Activated CD4-positive, alpha-beta T cell treated with anti-CD3 and anti-CD28 coated beads, Interleukin-2, Interleukin-4, amounts not matched to agents 100 ng/mL and 50 ng/mL, durations not matched to agents 16 hours and 8 hours (primary cell): ENCODE results near the gene SRPK3.

Source experiments
- DNase-seq: peaks from one replicate; pipeline ENCODE4 v3.0.0-alpha.2; 2020; ENCODE audit warnings: low spot score

SRPK3 gene

DNA sequence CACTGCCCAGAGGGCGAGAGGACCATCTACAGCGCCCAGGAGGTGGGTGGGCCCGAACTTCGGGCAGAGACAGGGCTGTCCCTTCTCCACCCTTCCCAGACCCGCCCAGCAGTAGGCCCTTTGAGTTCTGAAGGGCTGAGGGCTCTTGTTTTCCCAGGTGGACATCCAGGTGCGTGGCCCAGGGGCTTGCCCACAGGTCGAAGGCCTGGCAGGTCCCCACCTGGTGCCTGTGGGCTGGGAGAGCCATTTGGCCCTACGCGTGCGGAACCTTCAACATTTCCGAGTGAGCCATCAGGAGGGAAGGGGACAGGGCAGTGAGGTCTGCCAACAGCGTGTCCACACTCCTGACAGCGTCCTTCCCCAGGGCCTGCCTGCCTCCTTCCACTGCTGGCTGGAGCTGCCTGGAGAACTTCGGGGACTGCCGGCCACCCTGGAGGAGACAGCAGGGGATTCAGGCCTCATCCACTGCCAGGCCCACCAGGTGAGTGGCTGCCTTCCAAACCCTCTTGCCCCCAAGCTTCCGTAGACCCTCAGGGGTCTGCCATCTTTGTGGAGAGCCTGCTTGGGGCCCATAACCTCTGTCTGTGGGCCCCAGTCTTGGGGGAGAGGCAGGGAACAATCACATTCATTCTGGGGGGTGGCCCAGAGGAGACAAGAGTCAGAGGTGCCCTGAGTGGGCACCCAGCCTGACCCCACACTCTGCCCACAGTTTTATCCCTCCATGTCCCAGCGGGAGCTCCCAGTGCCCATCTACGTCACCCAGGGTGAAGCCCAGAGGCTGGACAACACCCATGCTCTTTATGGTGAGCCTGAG, 10.0 kb upstream of the SRPK3 start:
- DNase-seq = no peak

DNA sequence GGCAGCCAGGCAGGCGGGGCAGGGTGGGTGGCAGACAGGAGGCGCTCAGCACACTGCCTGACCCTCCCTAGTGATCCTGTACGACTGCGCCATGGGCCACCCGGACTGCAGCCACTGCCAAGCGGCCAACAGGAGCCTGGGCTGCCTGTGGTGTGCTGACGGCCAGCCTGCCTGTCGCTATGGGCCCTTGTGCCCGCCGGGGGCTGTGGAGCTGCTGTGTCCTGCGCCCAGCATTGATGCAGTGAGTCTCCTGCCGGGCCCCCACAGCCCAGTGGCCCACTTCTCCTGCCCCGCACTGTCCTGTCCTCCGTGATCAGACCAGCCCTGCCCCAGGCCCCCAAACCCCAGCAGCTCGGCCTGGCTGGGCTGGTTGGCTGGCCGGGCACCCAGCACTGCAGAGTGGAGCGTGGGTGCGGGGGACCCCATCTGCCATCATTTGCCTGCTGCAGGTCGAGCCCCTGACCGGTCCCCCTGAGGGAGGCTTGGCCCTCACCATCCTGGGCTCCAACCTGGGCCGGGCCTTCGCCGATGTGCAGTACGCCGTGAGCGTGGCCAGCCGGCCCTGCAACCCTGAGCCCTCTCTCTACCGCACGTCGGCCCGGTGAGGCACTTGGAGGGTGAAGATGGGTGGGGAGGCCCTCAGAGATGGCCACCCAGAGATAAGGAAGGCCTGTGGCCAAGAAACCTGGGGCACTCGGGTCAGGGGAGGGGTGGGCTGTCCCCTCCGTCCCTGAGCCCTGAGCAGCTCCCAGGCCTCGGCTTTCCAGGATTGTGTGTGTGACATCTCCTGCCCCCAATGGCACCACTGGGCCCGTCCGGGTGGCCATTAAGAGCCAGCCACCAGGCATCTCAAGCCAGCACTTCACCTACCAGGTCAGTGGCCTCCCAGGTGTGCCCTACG, 9.2 kb upstream of the SRPK3 start:
- DNase-seq = no peak

DNA sequence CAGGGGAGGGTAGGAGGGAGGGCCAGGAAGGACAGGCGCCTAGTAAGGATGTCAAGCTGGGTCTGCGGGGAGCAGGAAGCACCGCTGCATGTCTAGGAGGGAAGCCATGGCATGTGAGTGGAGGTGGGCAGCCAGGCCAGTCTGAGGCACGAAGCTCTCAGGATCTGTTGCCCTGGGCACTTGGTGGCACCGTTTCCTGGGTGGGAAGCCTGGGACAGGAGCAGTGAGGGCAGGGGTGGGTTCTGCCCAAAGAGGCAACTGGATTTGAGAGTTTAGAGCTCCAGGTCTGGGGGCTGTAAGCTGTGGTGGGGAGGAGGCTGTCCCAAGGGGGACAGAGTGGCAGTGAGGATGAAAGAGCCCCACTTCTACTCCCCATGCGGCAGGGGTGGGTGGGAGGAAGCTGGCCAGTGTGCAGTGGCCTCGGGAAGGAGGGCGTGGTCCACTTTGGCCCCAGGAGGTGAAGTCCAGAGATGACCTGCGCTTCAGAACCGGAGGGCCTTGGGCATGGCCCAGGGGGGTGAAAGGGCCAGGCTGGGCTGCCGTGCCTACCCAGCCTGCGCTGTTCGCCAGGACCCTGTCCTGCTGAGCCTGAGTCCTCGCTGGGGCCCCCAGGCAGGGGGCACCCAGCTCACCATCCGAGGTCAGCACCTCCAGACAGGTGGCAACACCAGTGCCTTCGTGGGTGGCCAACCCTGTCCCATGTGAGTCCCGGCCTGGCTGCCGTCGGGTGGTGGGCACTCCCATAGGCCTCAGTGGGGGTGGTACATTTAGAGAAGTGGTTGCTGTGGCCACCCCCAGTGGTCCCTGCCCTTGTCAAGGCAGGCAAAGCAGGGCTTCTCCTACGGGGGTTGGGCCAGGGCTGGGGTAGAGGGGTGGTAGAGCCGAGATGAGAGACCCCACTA, 8.3 kb upstream of the SRPK3 start:
- DNase-seq = no peak

DNA sequence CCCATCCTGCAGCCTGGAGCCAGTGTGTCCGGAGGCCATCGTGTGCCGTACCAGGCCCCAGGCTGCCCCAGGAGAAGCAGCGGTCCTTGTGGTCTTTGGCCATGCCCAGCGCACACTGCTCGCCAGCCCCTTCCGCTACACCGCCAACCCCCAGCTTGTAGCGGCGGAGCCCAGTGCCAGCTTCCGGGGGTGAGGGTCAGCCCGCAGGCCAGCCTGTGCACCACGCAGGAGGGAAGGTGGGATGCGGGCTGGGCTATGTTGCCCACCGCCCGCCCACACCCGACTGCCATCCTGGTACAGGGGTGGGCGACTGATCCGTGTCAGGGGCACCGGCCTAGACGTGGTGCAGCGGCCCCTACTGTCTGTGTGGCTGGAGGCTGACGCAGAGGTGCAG, 7.6 kb upstream of the SRPK3 start:
- no peak for DNase-seq

DNA sequence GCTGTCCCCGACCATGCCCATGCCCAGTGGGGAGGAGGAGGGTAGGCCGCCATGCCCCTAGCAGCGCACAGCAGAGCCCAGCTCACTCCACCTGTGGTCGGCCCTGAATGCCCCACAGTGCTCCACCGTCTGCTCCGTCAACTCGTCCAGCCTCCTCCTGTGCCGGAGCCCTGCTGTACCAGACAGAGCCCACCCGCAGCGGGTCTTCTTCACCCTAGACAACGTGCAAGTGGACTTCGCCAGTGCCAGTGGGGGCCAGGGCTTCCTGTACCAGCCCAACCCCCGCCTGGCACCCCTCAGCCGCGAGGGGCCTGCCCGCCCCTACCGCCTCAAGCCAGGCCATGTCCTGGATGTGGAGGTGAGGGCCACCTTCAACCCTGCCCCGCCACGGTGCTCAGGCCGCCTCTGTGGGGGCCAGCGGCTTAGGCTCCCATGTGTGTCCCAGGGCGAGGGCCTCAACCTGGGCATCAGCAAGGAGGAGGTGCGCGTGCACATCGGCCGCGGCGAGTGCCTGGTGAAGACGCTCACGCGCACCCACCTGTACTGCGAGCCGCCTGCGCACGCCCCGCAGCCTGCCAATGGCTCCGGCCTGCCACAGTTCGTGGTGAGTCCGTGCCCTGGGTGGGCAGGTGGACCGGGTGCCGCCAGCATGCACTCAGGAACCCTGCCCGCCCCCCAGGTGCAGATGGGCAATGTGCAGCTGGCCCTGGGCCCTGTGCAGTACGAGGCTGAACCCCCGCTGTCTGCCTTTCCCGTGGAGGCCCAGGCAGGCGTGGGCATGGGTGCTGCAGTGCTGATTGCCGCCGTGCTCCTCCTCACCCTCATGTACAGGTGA, 6.9 kb upstream of the SRPK3 start:
- no peak for DNase-seq

DNA sequence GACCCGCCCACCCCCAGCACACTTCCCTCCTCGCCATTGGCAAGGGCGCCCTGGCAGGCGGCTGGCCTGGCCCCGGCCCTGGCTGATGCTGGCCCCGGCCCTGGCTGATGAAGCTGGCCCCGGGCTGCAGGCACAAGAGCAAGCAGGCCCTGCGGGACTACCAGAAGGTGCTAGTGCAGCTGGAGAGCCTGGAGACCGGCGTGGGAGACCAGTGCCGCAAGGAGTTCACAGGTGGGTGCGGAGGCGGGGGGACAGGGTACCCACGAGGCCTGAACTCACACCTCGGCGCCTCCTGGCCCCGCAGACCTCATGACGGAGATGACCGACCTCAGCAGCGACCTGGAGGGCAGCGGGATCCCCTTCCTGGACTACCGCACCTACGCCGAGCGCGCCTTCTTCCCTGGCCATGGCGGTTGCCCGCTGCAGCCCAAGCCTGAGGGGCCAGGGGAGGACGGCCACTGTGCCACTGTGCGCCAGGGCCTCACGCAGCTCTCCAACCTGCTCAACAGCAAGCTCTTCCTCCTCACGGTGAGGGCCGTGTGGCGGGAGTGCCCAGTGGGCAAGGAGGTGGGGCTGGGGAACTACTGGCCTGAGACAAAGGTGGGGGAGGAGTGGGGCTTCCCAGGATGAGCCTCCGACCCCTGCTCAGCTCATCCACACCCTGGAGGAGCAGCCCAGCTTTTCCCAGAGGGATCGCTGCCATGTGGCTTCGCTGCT, 6.1 kb upstream of the SRPK3 start:
- no peak for DNase-seq

DNA sequence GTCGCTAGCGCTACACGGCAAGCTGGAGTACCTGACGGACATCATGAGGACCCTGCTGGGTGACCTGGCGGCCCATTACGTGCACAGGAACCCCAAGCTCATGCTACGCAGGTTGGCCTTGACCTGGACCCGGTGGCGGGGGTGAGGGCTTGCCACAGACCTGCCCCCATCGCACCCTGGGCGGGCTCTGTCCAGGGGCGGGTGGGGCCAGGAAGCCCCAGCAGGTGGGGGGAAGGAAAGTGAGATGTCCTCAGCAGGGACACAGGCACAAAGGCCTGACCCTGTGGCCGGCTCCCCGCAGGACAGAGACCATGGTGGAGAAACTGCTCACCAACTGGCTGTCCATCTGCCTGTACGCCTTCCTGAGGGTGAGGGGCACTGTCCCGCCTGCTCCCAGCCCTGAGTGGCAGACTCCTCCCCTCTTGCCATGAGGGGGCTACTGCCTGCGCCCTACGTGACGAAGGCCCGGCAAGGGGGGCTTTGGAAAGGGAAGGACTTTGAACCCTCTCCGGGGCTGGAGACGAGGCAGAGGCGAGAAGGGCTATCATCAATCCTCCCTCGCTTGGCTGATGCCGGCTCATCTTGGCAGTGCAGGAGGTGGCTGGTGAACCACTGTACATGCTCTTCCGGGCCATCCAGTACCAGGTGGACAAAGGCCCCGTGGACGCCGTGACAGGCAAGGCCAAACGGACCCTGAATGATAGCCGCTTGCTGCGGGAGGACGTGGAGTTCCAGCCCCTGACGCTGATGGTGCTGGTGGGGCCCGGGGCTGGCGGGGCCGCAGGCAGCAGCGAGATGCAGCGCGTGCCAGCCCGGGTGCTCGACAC, 5.3 kb upstream of the SRPK3 start:
- no peak for DNase-seq

DNA sequence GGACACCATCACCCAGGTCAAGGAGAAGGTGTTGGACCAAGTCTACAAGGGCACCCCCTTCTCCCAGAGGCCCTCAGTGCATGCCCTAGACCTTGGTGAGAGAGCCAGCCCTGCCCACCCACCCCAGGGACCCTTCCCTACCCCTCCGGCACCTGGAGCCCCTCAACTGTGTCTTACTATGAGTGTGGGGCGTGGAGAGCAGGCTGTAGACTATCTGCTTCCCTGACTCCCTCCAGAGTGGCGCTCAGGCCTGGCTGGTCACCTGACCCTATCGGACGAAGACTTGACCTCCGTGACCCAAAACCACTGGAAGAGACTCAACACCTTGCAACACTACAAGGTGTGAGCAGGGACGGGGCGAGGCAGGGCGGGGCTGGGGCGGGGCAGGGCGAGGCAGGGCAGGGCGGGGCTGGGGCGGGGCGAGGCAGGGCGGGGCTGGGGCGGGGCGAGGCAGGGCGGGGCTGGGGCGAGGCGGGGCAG, 4.7 kb upstream of the SRPK3 start:
- no peak for DNase-seq

DNA sequence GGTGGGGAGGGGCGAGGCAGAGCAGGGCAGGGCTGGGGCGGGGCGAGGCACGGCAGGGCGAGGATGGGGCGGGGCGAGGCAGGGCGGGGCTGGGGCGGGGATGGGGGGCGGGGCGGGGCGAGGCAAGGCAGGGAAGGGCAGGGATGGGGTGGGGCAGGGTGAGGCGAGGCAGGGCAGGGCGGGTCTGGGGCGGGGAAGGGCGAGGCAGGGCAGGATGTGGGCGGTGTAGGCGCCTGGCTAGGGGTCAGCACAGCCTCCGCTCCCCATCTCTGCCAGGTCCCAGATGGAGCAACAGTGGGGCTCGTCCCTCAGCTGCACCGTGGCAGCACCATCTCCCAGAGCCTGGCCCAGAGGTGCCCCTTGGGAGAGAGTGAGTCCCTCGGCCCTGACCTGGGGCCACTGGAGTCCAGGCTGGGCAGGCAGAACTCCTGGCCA, 4.2 kb upstream of the SRPK3 start:
- DNase-seq = no peak

DNA sequence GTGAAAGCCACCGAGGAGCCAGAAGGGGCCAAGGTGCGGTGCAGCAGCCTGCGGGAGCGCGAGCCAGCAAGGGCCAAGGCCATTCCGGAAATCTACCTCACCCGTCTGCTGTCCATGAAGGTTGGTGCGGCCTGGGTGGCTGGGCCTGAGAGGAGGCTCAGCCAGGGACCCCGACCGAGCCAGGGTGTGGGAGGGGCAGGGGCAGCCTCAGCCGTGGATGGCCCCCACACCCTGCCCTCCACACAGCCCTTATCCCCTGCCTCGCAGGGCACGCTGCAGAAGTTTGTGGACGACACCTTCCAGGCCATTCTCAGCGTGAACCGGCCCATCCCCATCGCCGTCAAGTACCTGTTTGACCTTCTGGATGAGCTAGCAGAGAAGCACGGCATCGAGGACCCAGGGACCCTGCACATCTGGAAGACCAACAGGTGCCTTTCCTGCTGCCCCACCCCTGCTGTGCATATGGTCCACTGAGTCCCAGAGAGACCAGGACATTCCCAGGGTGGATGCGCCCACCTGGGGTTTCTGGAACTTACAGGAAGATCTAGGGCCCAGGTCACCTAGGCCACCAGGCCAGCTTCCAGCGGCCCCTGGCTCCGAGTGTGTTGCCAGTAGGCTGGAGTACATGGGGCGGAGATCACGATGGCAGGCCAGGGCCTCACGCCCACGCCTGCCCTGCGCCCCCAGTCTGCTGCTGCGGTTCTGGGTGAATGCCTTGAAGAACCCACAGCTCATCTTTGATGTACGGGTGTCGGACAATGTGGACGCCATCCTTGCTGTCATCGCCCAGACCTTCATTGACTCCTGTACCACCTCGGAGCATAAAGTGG, 3.4 kb upstream of the SRPK3 start:
- DNase-seq = no peak

DNA sequence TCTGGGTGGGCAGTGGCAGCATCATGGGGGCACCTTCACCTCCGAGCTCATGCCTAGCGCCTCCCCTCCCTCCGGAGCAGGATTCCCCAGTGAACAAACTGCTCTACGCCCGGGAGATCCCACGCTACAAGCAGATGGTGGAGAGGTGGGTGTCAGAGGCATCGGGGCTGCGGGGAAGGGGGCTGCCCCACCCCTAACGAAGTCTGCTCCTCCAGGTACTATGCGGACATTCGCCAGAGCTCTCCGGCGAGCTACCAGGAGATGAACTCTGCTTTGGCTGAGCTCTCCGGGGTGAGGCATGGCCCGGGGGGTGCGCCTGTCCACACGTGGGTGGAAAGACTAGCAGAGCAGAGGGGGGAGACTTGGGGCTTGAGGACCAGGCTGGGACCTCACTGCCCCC, 2.7 kb upstream of the SRPK3 start:
- DNase-seq = no peak

DNA sequence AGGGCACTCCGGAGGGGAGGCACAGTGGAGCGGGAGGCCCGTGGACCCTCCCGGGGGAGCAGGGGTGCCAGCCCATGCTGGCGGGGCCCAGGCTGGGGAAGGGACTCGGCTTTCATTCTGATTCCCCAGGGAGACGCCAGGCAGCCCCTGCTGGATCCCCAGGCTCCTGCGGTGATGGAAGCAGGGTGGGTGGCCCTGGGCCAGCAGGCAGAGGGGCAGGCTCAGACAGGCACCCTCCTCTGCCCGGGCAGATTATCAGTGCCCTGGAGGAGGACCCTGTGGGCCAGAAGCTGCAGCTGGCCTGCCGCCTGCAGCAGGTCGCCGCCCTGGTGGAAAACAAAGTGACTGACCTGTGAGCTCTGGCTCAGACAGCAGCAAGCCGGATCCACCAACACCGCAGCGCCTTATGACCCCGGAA, 2.1 kb upstream of the SRPK3 start:
- no peak for DNase-seq

DNA sequence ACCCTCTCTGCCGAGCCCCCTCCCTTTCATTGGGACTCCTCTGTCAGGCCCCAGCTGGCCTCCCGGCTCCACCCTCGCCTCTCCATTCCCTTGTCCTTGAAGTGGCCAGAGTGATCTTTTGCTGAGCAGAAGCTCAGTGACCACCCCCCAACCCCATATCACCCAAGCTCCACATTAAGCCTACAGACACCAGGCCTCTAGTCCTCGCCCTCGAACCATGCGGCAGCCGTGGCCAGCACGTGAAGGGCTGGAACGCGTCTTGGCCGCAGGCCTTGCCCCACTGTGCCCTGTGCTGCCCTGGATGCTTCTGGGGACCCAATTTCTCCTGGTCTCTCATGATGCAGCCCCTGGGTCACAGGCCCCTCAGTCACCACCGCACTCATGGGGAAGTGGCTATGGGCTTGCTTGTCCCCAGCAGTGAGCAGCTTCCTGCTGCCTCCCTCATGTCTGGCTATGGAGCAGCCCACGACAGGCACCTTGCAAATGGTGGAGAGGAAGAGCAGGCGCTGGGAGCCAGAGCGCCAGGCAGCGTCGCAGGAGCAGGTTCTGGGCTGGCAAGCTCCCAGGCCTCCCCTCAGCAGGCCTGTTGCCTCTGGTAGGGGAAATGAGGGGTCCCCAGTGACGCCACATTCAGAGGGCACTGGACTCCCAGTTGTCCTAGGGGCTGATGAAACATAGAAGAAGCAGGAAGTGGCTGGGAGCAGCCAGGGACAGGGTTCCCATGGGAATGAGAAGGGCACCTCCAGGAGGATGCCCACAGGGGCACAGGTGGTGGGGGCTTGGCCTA, 757 bp upstream of the SRPK3 start:
- DNase-seq = no peak

DNA sequence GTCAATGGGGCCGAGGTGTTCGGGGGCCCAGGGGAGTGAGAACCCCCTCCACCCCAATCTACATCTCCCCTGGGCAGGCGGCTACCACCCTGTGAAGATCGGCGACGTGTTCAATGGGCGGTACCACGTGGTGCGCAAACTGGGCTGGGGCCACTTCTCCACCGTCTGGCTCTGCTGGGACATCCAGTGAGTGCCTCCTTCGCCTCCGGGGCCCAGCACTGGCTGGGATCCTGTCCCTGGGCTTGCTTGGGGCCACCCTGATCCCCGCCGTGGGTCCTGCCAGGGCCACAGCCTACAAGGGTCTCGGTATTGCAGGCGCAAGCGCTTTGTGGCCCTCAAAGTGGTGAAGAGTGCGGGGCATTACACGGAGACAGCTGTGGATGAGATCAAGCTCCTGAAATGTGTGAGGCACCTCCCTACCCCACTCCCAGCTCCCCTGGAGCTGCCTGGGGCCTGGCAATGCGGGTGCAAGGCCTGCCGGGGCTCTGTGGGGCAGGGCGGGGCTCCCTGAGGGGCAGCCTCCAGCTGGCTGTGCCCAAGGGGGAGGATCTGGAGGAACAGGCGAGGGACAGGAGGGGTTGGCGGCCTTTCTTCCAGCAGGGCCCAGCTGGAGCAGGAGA, 697 bp downstream of the SRPK3 start:
- no peak for DNase-seq

DNA sequence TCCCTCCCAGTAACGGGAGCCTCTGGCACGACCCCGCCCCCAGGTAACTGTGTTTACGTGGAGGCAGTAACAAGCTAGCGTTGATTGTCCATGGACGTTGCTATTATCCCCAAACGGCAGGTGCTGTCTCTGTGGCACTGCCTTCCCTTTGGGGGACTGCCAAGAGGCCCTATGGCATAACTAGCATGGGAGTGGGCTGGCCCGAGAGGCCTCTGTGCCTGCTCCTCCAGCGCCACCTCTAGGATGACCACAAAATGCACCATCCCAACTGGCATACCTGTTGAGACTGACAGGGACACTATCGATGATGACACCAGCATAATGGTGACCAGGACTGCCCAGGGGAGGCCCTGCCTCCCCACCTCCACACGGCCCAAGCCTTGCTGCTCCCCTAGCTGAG, 1.5 kb downstream of the SRPK3 start:
- DNase-seq = no peak

DNA sequence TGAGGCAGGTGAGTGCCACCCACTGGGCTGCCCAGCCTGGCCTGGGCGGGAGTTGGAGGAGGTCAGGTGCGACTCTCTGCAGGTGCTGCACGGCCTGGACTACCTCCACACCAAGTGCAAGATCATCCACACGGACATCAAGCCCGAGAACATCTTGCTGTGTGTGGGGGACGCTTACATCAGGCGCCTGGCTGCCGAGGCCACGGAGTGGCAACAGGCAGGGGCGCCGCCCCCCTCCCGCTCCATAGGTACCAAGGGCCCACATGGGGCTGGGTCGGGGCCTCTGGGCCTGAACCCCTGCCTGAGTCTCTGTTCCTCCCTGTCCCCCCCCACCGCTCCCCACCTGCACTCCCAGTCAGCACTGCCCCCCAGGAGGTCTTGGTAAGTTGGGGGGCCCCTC, 2.0 kb downstream of the SRPK3 start:
- no peak for DNase-seq

DNA sequence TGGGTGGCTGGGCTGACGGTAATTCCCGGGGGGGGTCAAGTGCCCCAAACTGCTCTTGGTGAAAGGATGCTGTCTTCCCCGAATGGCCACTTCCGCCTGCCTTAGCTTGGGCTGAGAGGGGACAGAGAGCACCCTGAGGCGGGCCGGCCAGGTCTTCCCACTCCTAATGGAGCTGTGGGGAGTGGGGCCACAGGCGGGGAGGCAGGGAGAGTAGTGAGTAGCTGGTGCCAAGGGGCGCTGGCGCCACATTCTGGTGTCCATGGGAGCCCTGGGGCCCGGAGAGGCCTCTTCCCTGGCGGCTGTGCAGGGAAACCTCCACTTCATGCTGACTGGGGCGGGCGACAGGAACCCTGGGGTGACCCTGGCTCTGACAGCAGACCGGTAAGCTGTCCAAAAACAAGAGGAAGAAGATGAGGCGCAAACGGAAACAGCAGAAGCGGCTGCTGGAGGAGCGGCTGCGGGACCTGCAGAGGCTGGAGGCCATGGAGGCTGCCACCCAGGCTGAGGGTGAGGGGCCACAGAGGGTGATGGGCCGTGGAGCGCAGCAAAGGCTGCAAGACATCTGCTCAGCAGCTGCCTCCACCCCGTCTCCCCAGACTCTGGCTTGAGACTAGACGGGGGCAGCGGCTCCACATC, 2.7 kb downstream of the SRPK3 start:
- no peak for DNase-seq
